Hematopoietic multipotent progenitor cell treated with erythropoietin and hydrocortisone succinate and interleukin-3 and kit ligand, for 15 days (in vitro differentiated cells): ENCODE measurements around the gene MYO5B.

Experiments used
- DNase-seq: peaks from one replicate; pipeline ENCODE4 v3.0.0-alpha.2; 2015; ENCODE audit warnings: low spot score

Gene MYO5B

GRCh38 chr18:49968644-49969309 lies 226.2 kb downstream of the MYO5B start:
- no peak for DNase-seq

DNA sequence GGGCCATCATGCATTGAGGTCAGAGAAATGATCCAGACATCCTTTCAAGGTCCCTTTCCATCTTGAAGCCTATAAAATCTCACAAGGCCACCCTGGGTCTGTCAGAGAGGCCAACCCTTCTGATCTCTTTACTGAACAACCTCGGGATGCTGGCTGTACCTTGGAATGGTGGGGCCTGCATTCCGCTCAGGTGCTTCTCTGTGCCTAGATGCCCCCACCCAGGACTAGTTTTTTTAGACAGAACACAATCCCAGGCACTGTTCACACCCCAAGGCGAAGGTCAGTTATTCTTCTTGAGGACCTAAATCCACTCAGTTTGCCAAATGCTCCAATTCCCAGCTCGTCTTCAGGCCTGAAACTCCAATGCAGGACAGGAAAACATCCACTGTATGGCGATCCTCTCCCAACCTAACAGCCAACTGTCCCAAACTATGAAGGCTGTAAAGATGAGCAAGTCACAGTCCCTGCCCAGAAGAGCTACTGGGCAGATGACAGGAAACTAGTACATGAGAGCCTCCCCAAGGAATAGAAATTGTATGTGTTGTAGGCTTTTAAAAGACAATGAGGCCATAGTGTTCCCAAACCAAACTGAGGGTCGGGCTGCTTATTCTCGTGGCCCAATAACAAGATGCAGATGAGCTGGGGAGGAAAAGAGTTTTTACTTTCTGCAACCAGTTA lies 227.2 kb downstream of the MYO5B start:
- no peak for DNase-seq

DNA sequence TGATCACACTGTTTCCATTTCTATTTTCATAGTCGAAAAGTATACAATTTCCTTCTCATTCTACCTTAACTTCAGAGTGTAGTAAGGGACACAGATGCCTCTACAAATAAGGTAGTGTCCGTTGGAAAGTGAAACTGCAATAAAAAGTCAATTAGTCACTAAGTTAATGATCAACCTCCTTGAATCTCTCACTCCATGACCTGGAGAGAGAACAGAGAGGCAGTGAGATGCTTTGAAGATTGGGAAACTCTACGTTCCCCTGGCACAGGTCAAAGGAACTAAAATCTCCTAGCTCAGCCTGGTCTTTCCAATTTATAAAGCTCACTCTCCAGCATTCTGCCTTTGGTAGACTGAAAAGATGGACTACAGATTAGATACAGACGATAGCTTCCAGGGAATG lies 227.8 kb downstream of the MYO5B start:
- DNase-seq = no peak

- DNase-seq = no peak
These were observed 228.9 kb downstream of the MYO5B start for GRCh38 chr18:49966090-49966489.

DNA sequence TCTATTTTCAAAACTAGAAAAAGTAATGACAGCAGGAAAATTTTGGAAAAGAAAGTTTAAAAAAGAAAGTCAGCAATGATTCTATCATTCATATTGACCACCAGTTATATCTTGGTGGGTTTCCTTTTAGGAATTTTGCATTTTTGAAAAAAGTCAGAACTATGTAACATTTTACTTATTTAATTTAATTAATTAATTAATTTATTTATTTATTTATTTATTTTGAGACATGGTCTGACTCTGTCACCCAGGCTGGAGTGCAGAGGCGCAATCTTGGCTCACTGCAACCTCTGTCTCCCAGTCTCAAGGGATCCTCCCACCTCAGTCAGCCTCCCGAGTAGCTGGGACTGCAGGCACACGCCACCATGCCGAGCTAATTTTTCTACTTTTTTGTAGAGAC lies 231.7 kb downstream of the MYO5B start:
- no peak for DNase-seq

DNA sequence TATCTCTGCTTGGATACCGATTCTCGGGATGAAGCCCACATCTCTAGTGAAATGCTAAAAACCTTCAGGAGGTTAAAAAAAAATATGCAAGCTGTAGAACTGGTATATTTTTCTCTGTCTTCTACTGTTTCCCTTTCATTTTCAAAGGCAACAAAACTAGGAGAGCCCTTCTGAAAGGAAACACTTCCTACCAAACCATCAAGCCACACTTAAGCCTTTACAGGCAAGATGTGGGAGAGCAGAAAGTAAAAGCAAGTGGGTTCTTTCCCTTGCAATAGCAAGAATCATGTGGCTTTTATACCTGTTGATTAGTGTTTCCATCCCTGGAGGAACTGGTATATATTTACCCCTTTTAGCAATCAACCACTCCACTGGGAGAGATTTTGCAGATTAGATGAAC lies 233.7 kb downstream of the MYO5B start:
- no peak for DNase-seq

GRCh38 chr18:49960376-49960775 lies 234.6 kb downstream of the MYO5B start:
- DNase-seq = no peak

DNA sequence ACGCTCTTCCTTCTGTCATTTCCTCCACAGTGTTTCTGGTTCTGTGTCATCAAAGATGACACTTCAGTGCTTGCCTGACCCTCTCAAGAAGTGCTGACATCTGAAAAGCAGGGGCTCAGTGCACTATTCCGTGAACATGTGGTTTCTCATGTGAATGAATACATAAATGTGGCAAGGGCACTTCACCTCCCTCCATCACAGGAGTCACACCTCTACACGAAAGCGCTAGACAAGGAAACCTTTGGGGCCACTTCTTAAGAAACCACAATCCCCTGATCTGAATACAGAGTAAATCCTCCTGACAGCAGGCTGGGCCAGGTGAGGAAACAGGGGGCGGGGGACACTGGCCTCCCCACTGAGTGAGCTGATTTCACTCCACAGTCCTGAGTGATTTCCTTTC lies 235.8 kb downstream of the MYO5B start:
- DNase-seq = no peak

DNA sequence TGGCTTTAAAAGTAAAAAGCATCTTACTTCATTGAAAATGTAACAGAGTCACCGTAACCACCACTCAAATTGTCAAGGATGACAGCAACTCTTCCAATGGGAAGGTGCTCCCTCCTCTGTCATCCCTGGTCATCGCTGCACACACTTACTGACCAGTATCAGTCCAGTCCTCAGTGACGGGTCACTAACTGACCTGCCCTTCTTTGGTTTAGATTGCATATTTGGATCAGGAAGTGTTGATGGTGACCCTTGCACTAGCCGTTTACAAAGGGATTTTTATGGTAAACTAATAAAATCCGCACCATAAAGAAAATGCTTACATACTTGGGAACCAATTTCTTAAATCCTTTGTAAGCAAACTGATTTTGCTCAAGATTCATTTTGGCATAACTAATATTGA lies 239.7 kb downstream of the MYO5B start:
- DNase-seq = no peak

GRCh38 chr18:49953391-49953790 lies 241.6 kb downstream of the MYO5B start:
- DNase-seq = no peak

DNA sequence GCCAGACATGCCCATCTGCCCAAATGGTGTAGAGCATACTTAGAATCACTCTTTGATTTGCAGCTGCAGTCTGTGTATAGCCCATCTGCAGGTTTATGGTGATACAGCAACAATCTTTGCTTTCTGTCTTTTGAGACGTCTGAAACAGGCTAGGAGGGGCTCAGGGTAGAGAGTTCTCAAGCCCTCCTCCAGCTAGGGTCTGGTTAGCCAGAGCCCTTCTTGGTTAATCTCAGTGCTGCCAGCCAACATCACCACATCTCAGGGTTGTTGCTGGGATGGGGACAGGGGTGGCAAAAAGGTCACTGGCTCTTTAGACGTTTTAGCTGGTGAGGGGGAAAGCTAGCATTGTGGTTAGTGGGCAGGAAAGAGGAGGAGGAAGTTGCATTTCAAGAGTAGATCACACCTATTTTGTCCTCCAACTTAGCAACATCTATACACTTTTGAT lies 245.0 kb downstream of the MYO5B start:
- DNase-seq = no peak

DNA sequence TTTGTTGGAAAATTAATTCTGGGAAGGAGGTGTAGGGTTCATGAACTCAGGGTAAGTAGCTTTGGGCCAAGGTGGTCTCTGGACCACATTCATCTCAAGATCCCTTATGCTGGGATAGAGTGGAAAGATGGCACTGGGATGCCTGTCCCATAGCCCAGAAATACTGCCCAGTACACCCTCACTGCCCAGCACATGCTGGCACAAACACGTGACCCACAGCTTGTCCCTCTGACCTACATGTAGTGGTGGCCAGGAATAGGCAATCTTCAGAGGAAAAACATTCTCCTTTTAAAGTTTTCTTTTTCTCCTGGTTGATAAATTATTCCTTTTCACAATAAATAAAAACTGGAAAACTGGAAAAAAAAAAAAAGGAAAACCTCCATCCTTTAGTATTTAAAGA lies 246.0 kb downstream of the MYO5B start:
- no peak for DNase-seq

DNA sequence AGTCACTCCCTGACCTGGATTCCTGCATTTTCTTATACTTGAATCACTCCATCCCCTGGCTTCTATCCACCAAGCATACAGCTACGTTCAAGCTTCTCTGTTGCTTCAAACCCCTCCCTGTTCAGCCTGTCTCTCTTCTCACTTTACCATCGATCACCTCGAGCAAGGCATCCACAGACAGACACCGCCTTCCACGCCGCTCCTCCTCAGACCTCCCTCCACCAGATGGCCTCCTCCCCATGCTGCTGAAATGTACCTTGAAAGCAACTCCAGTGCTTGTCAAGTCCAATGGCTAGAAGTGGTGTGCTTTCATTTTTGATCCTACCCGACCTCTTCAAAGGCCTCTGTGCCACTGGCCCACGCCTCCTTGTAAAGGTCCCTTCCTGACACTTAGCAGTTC lies 250.3 kb downstream of the MYO5B start:
- DNase-seq = no peak

DNA sequence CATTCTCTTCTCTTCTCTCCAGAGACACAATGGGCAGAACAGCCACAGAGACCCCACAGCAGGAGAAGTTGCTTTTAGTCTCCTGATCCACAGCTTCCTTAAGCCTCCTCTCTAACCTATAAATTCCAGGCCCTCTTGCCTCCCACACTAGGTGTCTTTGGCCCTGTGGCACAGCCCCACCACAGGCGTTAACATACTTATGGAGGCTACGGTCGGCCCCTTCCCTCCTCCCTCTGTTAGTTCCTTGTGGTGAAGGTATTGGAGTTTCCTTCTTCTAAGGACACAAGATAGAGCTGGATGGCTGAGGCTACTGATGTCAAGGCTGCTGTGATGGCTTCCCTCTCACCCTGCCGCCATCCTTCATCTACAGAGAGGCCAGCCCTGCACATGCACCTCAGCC lies 258.1 kb downstream of the MYO5B start:
- no peak for DNase-seq

- DNase-seq = no peak
These were observed 259.7 kb downstream of the MYO5B start for GRCh38 chr18:49935215-49935614.

DNA sequence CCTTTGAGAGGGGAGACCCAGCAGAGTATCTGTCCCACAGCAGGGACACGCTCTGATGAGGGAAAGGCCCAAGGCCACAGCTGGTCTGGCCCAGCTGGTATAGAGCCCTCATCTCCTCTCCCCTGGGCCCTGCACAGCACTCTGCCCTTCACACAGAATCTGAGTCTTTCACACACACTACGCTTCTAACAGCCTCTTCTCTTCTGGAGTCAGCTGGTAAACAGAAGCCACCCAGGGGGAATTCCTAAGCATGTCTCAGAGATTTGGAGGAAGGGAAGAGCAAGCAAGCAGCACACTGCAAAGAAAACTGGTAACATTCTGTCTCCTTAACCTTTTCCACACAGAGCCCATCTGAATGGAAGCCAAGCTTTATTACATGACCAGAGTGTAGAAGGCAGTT lies 260.5 kb downstream of the MYO5B start:
- DNase-seq = no peak

GRCh38 chr18:49933530-49934128 lies 261.3 kb downstream of the MYO5B start:
- DNase-seq = no peak

DNA sequence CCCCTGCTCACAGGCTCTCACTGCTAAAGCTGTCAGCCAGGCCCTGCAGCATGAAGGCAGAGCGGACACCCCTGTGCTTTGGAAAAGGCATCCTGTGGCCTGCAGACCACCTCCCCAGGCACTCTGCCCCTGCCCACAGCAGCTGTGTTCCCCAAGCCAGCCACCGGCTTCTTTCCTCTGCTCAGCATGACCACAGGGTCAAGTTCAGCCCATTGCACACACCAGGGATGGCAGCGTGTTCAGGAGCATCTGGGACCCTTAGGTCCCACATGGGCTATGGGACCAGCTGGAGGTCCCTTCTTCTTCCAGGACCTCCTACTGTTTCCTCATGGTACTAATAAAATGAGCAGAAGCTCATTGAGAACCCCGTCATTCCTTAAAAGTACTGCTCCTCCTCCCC lies 263.2 kb downstream of the MYO5B start:
- DNase-seq = no peak

- DNase-seq = no peak
These were observed 263.8 kb downstream of the MYO5B start for GRCh38 chr18:49931179-49931578.

- DNase-seq = no peak
These were observed 268.7 kb downstream of the MYO5B start for GRCh38 chr18:49926106-49926745.

GRCh38 chr18:49924293-49924983 lies 270.5 kb downstream of the MYO5B start:
- no peak for DNase-seq

- DNase-seq = no peak
These were observed 272.7 kb downstream of the MYO5B start for GRCh38 chr18:49922228-49922627.
